Measurements from ENCODE around the gene TXNRD2. TPM values are rescaled to one million over a fixed set of nuclear protein-coding genes. Genes with fewer than 3 reads are reported as not detected.
A peak's percentile ranks its signal among the peaks of the same experiment; 100 is the strongest.

Gene TXNRD2
- total RNA-seq, 1 donor from 2014 or later, result 75.4 TPM

DNA sequence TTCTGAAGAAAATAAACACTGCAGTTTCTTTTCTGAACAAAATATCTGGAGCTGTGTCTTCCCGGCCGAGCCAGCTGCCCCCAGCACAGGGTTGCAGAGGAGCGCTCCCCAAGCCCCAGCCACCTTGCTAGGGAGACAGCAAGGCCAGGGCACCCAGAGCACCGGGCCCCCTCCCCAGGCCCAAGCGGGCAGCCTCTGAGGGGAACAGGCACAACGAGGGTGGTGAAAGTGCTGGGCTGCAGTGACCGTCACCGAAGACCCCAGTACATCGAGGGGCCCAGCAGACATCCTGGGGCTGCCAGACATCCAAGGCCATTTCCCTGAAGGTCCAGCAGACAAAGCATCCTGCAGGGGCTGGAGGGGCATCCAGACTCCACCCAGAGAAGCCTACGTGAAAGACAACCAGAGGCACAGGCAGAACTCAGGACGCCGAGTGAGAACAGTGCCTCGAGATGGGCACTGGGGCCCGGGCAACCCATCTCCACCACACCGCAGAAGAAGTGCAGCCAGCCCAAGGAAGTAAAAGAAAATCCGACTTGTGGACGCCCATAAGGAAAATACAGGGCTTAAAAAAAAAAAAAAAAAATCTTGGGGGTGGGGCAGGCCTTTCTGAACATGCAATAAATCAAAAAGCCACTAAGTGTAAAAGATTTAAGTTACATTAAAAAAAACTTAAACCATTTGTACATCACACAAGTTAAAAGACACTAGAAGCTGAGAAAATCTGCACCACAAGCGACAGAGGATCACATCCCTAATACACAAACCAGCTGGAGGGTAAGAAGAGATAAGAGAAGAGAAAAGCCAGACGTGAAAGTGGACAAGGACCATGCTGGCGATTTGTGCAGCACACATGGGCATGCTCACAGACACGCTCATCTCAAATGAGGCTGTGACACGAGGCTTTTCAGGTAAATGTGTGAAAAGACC lies 36.0 kb downstream of the TXNRD2 start:
- no peak for DNase-seq (ENCODE audit: low read depth in 2 of 2)

DNA sequence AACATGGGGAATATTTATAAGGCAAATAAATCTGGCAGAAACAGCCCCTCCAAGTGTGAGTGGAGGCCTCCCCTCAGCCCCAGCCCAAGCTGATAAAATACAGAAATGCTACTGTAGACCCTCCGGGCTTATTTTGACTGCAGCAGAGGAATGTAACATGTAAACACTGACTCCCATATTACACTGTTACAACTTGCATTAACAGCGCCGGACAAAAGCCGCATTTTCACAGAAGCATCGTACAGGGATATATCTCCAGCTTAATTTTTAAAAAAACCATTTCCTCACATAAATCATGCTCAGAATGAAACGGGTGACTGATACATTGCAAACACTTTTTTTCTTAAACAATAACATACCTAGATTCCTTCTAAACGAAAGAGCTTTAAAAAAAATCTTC lies 36.7 kb downstream of the TXNRD2 start:
- no peak for DNase-seq (ENCODE audit: low read depth in 2 of 2)

DNA sequence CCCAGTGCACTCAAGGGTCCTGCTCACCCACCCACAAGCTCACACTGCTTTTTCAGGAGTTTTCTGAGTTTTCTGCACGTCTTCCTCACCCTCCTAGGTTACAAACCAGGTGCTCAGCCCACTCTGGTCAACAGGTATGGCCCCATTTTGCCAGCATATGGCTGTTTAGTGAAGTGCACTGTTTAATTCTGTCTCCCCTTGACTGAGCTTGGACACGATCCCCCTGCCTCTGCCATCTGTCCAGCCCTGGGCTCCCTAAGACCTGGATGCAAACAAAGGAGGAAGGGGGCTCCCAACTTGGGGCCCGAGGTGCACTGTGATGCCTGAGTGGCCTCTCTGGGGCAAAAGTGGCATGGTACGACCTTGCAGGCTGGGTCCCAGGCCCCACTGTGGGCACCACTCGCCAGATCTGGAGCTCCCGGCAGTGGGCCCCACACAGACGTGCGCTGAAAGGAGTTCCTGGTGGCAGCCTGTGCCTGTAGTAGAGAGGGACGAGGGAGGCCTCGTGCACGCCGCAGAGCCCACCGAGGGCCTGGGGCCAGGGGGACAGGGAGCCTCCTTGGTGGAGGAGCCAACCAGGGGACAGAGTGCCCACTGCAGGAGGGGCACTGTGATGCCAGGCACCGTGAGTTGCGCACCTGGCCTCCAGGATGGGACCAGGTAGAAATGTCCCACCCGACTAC lies 37.3 kb downstream of the TXNRD2 start:
- no peak for DNase-seq (ENCODE audit: low read depth in 2 of 2)

DNA sequence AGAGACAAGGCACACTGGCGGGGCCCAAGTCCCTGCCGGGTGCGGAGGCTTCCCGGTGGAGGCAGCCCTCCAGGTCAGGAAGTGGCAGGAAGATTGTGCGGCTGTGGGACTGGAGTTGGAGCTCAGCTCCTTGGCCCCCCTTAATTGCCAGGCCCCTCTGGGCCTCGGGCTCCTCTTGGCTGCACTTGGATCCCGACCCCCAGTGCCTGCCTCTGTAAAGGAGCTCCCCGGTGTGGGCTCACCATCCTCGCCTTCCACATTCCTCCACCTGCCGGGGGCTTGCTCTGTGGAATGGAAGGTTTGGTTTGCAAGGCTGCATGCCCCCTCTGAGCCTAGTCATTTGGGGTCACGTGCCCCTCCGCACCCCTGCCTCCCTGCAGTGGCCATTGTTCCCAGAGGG lies 38.1 kb downstream of the TXNRD2 start:
- no peak for DNase-seq (ENCODE audit: low read depth in 2 of 2)

DNA sequence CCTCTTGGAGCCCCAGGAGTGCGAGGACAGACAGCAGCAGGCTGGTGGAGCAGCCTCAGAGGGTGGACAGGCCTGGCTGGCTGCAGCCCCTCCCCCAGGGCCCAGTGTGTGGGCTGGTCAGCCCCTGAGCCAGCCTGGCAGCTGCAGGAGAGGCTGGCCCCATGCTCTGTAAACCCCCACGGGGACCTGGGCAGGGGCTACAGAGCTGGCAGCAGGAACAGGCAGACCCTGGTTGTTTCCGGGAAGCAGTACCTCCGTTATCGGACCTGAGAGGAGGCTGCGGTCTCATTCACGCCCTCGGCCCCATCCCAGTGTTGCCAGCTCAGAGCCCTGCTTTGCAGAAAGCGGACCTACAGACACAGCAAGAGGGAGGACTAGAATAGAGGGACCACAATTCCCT lies 38.6 kb downstream of the TXNRD2 start:
- DNase-seq (ENCODE audit: low read depth in 2 of 2), result no peak

DNA sequence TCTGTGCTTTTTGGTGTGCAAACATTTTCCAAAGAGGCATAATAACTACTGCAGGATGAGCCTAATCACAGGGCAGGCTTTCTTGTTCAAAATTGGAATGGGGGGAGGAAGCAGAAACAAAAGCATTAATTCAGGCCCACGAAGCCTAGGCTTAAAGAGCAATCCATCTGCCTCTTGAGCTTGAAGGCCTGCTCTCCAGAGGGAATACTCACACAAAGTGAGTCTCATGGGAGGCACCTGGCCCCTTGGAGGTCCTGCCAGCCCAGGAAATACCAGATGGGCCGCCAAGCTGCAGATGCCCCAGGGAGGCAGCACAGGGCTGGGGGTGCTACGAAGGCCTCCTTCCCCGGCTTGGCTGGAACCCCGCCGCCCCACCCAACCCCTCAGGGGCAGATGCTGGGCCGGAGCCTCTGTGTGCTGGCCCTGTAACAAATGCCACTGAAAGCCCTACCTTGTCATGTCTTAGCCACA lies 39.3 kb downstream of the TXNRD2 start:
- no peak for DNase-seq (ENCODE audit: low read depth in 2 of 2)

DNA sequence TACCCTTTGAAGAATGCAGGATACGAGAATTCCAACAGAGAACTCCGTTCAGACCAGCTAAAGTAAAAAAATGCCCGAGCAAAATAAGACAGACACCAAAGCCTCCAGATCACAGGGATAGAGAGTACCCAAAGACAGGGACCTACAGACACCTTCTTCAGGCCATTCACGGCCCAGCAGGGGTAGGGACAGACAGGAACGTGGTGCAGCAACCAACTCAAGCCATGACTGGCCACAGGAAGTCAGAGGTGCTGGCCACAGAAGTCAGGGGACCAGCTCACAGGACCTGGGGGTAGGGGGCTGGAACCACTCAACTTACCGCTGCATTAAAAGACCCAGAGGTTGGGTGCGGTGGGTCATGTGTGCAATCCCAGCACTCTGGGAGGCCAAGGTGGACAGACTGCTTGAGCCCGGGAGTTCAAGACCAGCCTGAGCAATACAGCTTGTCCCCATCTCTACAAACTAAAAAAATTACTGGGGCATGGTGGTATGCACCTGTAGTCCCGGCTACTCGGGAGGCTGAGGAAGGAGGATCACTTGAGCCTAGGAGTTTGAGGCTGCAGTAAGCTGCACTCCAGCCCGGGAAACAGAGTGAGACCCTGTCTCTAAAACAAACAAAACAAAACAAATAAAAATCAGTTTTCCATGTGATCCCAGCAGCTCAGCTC lies 39.9 kb downstream of the TXNRD2 start:
- DNase-seq (ENCODE audit: low read depth in 2 of 2), result no peak

DNA sequence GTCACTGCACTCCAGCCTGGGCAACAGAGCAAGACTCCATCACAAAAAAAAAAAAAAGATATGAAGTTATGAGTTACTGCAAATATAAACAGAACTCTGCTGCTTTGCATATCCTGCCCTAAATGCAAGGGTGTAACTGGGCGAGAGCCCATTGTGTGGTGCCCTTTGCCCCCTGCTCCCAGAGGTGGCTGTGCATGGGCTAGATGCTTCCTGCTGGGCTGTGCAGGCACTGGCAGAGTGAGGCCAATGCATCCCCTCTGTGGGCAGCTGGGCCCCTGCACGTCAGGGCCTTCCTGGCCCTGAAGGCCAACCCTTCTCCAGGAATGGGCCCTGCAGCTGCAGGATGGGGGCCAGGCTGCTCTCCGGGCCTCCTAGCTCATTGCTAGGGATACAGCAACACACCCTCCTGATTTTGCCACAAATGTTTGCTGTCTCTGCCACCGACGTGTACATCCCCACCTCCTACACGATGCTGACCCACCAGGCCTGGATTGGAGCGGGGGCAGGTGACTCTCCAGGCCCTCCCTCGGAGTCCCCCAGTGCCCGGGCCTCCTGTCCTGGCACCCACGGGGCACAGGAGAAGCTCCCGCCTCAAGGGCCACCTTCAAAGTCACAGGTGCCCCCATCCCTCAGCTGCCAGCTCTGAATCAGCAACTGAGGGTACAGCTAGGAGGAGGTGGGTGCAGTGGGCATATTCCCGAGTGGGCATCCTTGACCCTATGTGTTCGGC lies 40.7 kb downstream of the TXNRD2 start:
- no peak for DNase-seq (ENCODE audit: low read depth in 2 of 2)

DNA sequence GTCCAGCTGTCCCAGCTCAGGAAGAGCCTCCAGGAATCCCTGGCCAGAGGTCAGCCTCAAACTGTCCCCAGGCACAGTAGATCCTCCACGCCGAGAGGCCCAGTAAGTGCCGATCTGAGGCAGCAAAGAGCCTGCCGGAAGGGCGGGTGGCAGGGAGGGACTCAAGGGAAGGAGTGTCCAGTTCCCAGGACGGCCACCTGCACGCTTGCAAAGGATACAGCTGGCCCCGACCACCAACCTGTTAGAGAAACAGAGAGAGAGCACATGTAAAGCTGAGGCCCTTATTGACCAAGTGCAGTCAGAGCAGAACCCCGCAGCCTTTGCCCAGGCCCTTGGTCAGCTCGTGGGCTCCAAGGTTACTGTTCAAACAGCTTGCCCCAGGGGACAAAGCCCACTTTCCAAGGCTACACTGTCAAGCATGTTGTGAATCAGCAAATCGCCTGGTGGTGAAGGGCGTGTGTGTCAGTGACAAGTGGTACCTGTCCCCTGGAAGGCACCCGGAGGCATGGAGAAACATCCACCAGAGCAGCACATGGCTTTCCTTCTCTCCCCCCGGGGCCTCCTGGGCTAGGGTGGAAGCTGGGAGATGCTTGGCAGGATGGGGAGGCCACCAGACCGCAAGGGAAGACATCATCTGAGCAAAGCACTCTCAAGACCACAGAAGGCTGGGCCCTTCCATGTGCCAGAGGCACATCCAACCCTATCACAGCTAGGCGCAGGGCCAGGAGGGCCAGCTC lies 42.6 kb downstream of the TXNRD2 start:
- DNase-seq (ENCODE audit: low read depth in 2 of 2), result no peak

DNA sequence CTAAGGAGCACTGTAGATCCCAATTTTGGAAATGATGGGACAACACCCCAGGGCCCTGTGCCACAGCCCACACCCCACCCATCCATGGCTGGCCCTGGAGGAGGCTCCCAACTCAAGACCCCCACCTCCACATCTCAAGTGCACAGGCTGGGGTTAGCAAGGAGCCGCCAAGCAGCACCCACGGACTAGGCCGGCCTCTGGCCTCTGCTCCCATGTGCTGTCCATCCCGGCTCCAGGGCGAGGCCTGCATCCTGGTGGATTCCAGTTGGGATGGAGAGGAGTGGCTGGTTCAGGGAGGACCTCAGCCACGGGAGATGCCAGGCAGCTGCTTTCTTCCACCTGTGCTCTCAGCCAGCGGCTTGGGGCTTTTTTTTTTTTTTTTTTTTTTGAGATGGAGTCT lies 43.5 kb downstream of the TXNRD2 start:
- no peak for DNase-seq (ENCODE audit: low read depth in 2 of 2)

DNA sequence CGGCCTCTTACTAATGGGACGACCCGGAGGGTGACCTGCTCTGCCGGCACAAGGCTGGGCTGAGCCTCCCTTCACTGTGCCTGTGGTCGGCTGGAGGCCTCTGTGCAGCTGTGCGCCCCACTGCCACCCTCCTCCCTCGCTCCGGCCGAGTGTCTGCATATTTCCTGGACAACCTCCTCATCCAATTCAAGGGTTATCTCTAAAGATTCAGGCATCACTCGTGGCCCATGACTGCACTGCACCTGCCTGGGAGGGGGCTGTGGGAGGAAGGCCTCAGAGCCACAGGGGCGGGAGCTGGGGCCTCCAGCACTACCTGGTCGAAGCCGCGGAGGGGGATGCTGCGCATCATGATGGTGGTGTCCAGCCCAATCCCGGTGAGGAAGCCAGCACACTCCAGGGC lies 43.9 kb downstream of the TXNRD2 start:
- no peak for DNase-seq (ENCODE audit: low read depth in 2 of 2)

DNA sequence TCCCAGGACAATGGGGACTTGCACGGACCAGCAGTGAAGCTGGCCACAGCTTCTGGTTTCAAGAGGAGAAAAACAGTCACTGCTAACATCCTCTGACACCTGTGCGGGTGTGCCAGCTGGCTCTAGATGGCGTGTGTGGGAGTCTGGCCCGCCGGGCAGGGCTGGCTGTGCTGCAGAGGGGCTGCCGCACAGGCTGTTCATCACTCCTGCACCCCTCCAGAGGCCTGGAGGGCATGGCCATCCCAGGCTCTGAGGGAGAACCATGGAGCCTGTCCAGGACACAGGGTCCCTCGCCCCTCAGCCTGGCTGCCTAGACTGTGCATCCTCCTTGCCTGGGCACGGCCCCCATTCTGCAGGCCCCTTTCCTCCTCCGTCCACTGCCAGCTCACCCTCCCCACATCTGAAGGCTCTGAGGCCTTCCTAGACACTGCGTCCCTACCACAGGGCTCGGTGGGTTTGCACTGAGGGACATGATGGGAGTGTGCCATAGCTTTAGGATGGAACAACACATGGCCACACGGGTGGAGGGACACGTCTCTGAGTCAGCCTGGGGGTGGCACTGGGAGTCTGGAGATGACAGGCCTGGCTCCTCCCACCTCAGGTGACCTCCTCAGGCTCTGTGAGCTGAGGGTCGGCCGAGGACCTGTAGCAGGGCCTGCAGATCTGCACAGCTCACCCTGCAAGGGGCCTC lies 44.8 kb downstream of the TXNRD2 start:
- no peak for DNase-seq (ENCODE audit: low read depth in 2 of 2)

DNA sequence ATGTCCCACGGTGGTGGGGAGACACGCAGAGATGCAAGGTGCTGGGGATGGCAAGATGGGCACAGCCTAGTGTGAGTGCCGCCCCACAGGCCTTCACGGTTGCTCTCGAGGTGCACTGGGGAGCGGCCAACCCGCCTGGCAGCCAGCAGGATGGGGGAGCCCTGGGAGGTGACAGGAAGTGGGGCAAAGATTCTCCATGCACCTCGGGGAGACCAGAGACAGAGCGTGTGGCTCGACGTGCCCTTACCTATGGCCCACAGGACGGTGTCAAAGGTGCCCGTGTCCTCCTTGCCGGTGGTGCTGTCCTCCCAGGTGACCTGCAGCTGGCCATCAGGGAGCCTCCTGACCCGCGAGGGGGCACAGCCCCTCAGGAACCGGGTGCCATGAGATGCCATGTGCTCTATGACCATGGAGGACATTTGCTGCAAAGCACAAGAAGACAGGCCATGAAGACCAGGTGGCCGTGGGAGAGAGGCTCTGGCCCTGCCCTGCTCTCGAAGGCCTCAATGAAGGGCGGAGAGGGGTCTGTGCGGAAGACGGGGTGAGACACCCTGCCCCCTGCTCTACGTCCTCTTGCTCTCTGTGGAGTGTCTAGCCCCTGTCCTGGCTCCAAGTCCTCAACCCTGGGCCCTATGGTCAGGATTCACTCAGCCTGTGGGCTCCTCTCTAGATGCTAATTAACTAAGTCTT lies 46.3 kb downstream of the TXNRD2 start:
- DNase-seq (ENCODE audit: low read depth in 2 of 2), result no peak

DNA sequence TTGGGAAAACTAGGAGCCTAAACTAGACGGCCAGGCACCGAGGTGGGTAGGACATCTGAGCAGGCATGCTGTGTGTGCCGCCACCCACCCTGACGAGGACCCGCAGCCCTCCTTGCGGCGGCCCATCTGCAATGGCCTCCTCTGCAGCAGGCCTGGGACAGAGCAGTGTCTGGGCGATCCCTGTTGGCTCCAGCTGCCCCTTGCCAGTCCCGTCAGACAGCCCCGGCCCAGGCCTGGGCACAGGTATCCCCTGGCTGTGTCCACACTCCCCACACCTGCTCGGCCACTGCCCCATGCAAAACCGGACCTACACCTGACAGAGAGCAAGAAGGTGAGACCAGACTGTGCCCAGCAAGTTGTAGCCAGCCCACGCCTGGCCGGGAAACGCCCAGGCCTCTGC lies 48.3 kb downstream of the TXNRD2 start:
- DNase-seq (ENCODE audit: low read depth in 2 of 2), result no peak

DNA sequence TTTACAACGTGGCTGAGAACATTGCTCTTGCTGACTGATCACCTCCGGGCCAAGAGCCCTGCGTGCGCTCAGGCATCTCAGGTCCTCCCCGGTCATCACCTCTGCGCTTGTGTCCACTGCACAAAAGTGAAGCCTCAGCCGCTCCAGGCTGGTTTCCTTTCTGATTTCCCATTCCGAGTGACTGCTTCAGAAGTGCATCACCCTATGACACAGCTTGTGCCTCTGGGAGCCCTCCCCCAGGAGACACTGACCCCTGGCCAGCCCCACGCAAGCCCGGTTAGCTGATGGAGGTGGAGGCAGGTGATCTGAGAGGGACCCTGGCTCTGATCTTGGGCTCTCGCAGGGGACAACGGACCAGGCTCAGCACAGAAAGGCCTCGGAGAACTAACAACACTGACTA lies 48.7 kb downstream of the TXNRD2 start:
- DNase-seq (ENCODE audit: low read depth in 2 of 2), result peak in 1 of 2 donors; percentile 44

DNA sequence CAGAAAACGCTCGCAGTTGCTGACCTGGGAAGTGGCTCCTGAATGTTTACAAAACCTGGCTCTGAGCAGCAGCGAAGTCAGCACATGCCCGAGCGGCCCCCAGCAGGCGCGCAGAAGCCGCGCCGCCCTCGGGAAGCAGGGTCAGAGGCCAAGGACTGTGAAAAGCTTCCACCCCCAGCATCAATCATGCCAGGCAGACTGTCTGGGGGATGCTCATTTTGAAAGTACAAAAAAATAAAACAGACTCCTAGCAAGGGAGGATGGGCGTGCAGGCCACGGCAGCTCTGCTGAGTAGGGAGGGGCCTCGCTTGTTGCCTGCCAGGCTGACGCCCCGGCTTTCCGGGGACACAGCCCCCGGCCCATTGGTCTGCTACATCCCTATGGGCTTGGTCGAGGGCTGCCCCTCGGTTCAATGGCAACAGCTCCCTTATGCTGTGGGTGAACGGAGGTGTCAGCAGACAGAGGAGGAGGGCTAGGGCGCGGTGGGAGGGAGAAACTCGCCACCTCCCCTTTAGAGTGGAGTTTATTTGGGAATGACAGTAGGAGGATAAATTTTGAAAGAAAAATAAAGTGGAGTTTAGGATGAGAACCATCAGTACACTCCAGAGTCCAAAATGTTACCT lies 49.2 kb downstream of the TXNRD2 start:
- DNase-seq (ENCODE audit: low read depth in 2 of 2), result peak; percentile 62 to 86

DNA sequence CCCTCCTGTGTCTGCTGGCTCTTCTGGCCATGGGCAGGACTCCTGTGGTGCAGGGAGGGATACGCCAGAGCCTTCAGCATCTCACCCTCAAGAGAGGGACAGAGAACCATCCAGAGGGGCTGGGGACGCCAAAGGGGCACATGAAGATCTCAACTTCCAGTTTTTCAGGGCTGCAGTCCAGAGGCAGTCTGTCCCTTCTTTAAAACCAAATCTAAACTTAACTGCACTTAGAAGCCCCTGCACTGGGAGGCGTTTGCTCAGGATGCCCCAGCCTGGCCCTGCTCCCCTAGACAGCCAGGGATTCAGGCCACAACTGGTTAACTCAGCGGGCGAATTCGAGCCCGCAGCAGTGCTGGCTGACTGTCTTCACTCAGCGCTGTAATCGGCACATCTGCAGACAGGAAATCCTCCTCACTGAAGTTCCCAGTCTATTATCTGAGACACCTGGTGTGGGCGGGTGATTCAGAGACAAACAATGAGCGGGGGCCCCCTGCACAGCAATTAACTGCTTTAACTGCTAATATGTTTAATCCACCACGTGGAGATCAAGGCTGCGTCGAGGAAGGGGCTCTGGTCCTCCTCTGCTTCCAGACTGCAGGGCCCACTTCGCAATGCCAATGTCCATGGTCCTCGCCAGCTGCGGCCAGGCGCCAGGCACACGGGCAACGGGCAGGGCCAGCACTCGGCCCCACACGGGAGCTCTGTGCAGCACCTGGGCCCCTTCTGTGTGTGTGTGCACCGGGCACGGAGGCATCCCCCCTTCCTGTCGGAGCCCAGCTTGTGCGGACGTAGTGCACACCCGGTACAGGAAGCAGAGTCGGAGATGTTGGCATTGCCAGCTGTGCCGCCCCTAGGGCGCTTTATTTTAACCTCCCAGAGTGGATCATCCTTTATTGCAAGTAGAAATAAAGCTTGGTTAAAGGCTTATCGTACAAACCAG lies 50.0 kb downstream of the TXNRD2 start:
- peak; percentile 75 to 96 for DNase-seq (ENCODE audit: low read depth in 2 of 2)
